ENCODE measurements around the gene PNMA8A. TPM values are rescaled to one million over a fixed set of nuclear protein-coding genes. Genes with fewer than 3 reads are reported as not detected.

PNMA8A gene
- total RNA-seq, 1 donor from 2014 or later: 10.1 TPM

DNA sequence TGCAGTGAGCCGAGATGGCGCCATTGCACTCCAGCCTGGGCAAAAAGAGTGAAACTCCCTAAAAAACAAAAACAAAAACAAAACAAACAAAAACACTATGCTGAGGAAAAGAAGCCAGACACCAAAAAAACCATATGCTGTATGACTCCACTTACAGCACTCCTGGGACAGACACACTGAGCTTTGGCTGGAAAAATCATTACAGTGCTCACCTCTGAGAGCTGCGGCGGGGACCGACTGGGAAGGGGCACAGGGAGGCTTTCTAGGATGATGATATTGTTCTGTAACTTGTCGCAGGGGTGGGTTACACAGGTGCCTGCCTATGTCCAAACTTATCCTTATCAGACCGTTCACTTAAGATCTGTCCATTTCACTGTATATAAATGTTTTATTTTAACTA, 7.8 kb downstream of the PNMA8A start:
- TF ChIP-seq, protein P1, sequence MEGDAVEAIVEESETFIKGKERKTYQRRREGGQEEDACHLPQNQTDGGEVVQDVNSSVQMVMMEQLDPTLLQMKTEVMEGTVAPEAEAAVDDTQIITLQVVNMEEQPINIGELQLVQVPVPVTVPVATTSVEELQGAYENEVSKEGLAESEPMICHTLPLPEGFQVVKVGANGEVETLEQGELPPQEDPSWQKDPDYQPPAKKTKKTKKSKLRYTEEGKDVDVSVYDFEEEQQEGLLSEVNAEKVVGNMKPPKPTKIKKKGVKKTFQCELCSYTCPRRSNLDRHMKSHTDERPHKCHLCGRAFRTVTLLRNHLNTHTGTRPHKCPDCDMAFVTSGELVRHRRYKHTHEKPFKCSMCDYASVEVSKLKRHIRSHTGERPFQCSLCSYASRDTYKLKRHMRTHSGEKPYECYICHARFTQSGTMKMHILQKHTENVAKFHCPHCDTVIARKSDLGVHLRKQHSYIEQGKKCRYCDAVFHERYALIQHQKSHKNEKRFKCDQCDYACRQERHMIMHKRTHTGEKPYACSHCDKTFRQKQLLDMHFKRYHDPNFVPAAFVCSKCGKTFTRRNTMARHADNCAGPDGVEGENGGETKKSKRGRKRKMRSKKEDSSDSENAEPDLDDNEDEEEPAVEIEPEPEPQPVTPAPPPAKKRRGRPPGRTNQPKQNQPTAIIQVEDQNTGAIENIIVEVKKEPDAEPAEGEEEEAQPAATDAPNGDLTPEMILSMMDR (IDR thresholded peaks at IDR 0.05): no peak
- H3K27me3 Mint-ChIP-seq (ENCODE audit: low read depth): no peaks in the 10 kb centered on the region
- no peaks in the 10 kb centered on the region for H3K9me3 Mint-ChIP-seq (ENCODE audit: low read depth)
- no peak overlapping the region for H3K4me3 Mint-ChIP-seq (ENCODE audit: unreplicated experiment)
- H3K36me3 Mint-ChIP-seq (ENCODE audit: low read depth): no peaks in the 10 kb centered on the region
- DNase-seq (ENCODE audit: low spot score): peak; percentile 11
- no peak overlapping the region for H3K27ac Mint-ChIP-seq (ENCODE audit: unreplicated experiment)
- peaks cover 17% of the 10 kb centered on the region for H3K4me1 Mint-ChIP-seq (ENCODE audit: low read depth)

DNA sequence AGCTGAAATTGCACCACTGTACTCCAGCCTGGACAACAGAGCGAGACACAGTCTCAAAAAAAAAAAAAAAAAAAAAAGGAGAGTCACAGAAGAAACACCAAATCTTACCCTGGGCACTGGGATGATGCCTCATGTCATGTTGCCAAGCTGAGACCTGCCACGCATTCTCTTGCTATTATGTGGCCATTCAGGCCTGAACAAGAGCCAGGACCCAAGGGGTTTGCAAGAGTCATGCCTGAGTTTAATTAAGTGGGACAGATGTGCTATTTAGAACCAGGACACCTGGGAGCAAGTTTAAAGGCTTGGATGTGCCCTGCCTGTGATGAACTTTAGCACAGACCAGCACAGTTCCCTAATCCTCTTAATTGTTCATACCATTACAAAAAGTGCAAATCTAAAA, 9.8 kb downstream of the PNMA8A start:
- DNase-seq (ENCODE audit: low spot score): no peak
- H3K27ac Mint-ChIP-seq (ENCODE audit: unreplicated experiment): no peak overlapping the region
- TF ChIP-seq, protein P1 (IDR thresholded peaks at IDR 0.05): no peak
- no peak overlapping the region for H3K4me3 Mint-ChIP-seq (ENCODE audit: unreplicated experiment)
- no peaks in the 10 kb centered on the region for H3K27me3 Mint-ChIP-seq (ENCODE audit: low read depth)
- H3K36me3 Mint-ChIP-seq (ENCODE audit: low read depth): no peaks in the 10 kb centered on the region
- peaks cover 5% of the 10 kb centered on the region for H3K4me1 Mint-ChIP-seq (ENCODE audit: low read depth)
- H3K9me3 Mint-ChIP-seq (ENCODE audit: low read depth): no peaks in the 10 kb centered on the region

DNA sequence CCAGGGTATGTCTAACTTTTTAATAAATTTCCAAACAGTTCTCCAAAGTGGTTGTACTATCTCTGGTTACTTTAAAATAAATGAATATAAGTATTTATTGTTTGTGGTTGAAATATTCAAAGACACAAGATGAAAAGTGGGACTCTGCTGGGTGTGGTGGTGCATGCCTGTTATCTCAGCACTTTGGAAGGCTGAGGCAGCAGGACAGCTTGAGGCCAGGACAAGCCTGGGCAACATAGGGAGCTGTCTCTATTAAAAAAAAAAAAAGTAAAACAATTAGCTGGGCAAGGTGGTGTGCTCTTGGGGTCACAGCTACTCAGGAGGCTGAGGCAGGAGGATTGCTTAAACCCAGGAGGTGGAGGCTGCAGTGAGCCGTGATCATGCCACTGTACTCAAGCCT, 10.4 kb downstream of the PNMA8A start:
- no peaks in the 10 kb centered on the region for H3K36me3 Mint-ChIP-seq (ENCODE audit: low read depth)
- DNase-seq (ENCODE audit: low spot score): no peak
- no peak overlapping the region for H3K27ac Mint-ChIP-seq (ENCODE audit: unreplicated experiment)
- TF ChIP-seq, protein P1 (IDR thresholded peaks at IDR 0.05): no peak
- H3K27me3 Mint-ChIP-seq (ENCODE audit: low read depth): no peaks in the 10 kb centered on the region
- H3K4me3 Mint-ChIP-seq (ENCODE audit: unreplicated experiment): no peak overlapping the region
- peaks cover 6% of the 10 kb centered on the region for H3K4me1 Mint-ChIP-seq (ENCODE audit: low read depth)
- no peaks in the 10 kb centered on the region for H3K9me3 Mint-ChIP-seq (ENCODE audit: low read depth)

DNA sequence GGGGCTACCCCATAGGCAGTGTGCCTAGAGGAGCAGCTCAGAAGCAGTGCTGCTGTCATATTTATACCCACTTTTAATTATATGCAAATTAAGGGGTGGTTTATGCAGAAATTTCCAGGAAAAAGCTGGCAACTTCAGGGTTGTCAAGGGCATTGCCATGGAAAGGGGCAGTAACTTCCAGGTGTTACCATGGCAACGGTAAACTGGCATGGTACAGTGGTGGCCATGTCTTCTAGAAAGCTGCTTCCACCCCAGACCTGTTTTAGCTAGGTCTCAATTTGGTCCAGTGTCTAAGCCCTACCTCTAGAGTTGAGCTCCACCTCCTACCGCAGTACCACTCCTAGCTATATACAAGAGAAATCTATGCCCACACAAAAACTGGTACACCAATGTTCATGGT, 11.3 kb downstream of the PNMA8A start:
- Mint-ChIP-seq H3K4me1 (ENCODE audit: low read depth) (peaks cover 6% of the 10 kb centered on the region), H3K36me3 (ENCODE audit: low read depth) (no peaks in the 10 kb centered on the region), H3K4me3 (ENCODE audit: unreplicated experiment) (no peak overlapping the region), H3K27me3 (ENCODE audit: low read depth) (no peaks in the 10 kb centered on the region), H3K27ac (ENCODE audit: unreplicated experiment) (no peak overlapping the region), H3K9me3 (ENCODE audit: low read depth) (no peaks in the 10 kb centered on the region)
- DNase-seq (ENCODE audit: low spot score): no peak
- TF ChIP-seq, protein P1 (IDR thresholded peaks at IDR 0.05): no peak

DNA sequence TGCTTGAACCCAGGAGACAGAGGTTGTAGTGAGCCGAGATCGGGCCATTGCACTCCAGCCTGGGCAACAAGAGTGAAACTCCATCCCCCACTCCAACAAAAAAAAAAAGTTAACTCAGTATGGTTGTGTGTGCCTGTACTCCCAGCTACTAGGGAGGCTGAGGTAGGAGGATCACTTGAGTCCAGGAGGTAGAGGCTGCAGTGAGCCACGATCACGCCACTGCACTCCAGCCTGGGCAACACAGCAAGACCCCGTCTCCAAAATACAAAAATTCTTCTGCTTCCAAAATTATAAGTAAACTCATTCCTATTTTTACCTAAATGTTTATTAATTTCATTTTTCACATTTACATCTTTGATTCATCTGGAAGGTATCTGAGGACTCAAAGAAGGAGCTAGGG, 14.4 kb downstream of the PNMA8A start:
- TF ChIP-seq, protein P1 (IDR thresholded peaks at IDR 0.05): no peak
- Mint-ChIP-seq H3K36me3 (ENCODE audit: low read depth) (no peaks in the 10 kb centered on the region), H3K27ac (ENCODE audit: unreplicated experiment) (no peak overlapping the region), H3K27me3 (ENCODE audit: low read depth) (no peaks in the 10 kb centered on the region), H3K9me3 (ENCODE audit: low read depth) (no peaks in the 10 kb centered on the region), H3K4me1 (ENCODE audit: low read depth) (peaks cover 6% of the 10 kb centered on the region), H3K4me3 (ENCODE audit: unreplicated experiment) (no peak overlapping the region)
- DNase-seq (ENCODE audit: low spot score): peak; percentile 5
